Thoracic aorta (tissue), 2 donors: ENCODE results near the gene CELA3B. TPM values are rescaled to one million over a fixed set of nuclear protein-coding genes. Genes with fewer than 3 reads are reported as not detected.
A peak's percentile ranks its signal among the peaks of the same experiment; 100 is the strongest.

ENCODE experiments used
- ATAC-seq: fragments of 150-250 bp; one replicate; pipeline ENCODE4 v1.8.0; 2017; ENCODE audit warnings: low read depth; ENCODE audit not compliant: insufficient number of reproducible peaks, low FRiP score
- DNase-seq: peaks from one replicate; pipeline ENCODE4 v3.0.0-alpha.2; 2020; ENCODE audit warnings: low spot score
- H3K27ac ChIP-seq, 2 donors: fragments of 200-600 bp; sonication (generic); 1 replicate in 1 of 2; 2 replicates in 1 of 2; pipeline ENCODE4 v1.5.1; 2016; ENCODE audit warnings: mild to moderate bottlenecking in 2 of 2, moderate library complexity in 2 of 2
- H3K27me3 ChIP-seq: fragments of 200-600 bp; sonication (generic); replicated peaks from 2 replicates; pipeline ENCODE4 v1.6.0; 2016; ENCODE audit warnings: mild to moderate bottlenecking; ENCODE audit not compliant: insufficient read depth
- H3K36me3 ChIP-seq: fragments of 200-600 bp; sonication (generic); one replicate; pipeline ENCODE4 v1.5.1; 2016
- H3K4me1 ChIP-seq, 2 donors: fragments of 200-600 bp; sonication (generic); 1 replicate in 1 of 2; 2 replicates in 1 of 2; pipeline versions ENCODE4 v1.5.1 to v1.6.0; 2016; ENCODE audit warnings: low read depth in 2 of 2, mild to moderate bottlenecking in 1 of 2; ENCODE audit not compliant: control insufficient read depth in 1 of 2
- H3K4me3 ChIP-seq: fragments of 200-600 bp; sonication (generic); 2 replicates; pipeline ENCODE4 v1.5.1; 2016; ENCODE audit warnings: mild to moderate bottlenecking
- H3K9me3 ChIP-seq: fragments of 200-600 bp; sonication (generic); 2 replicates; pipeline ENCODE4 v1.5.1; 2016
- total RNA-seq, 2 donors: library from RNA; depleted of rRNA; stranded (reverse); fragments of >200 nt; gene quantifications; one replicate each; pipeline versions ENCODE4 v1.1.0 to v1.2.3, GENCODE V29; 2016
- TF ChIP-seq, protein P1 (sequence below): fragments of 200-600 bp; sonication (generic); IDR thresholded peaks from one replicate; pipeline ENCODE4 v1.5.1; 2019; ENCODE audit warnings: antibody characterized with exemption

Gene CELA3B
- total RNA-seq, 2 donors from 2014 or later = 2.0 TPM; not detected in 1

DNA sequence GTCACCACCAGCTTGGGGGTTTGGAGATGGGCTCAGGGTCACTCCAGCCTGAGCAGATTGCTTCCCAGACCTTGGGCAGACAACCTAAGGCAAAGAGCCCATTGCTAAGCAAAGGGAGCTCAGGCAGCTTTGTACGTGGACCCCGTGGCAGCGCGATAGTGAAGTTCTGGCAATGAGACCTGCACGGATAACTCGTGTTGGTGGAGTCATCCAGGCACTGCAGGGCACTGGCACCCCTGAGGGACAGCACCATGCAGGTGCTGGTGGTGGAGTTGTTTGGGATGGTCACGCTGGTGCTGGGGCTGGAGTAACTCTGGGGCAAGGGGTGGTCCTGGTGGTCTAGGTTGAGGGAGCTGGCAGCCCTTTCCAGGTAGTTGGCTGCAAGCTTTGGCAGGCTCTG is 26.1 kb upstream of the CELA3B start:
- Histone ChIP-seq H3K9me3 (no peaks in the 10 kb centered on the region), H3K27me3 (no peaks in the 10 kb centered on the region), H3K4me3 (no peak overlapping the region), H3K4me1 (peaks cover 0 to 4% of the 10 kb centered on the region in 2 donors), H3K36me3 (no peaks in the 10 kb centered on the region), H3K27ac (no peak overlapping the region)
- TF ChIP-seq, protein P1, sequence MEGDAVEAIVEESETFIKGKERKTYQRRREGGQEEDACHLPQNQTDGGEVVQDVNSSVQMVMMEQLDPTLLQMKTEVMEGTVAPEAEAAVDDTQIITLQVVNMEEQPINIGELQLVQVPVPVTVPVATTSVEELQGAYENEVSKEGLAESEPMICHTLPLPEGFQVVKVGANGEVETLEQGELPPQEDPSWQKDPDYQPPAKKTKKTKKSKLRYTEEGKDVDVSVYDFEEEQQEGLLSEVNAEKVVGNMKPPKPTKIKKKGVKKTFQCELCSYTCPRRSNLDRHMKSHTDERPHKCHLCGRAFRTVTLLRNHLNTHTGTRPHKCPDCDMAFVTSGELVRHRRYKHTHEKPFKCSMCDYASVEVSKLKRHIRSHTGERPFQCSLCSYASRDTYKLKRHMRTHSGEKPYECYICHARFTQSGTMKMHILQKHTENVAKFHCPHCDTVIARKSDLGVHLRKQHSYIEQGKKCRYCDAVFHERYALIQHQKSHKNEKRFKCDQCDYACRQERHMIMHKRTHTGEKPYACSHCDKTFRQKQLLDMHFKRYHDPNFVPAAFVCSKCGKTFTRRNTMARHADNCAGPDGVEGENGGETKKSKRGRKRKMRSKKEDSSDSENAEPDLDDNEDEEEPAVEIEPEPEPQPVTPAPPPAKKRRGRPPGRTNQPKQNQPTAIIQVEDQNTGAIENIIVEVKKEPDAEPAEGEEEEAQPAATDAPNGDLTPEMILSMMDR = no peak
- DNase-seq = no peak
- no peak for ATAC-seq

DNA sequence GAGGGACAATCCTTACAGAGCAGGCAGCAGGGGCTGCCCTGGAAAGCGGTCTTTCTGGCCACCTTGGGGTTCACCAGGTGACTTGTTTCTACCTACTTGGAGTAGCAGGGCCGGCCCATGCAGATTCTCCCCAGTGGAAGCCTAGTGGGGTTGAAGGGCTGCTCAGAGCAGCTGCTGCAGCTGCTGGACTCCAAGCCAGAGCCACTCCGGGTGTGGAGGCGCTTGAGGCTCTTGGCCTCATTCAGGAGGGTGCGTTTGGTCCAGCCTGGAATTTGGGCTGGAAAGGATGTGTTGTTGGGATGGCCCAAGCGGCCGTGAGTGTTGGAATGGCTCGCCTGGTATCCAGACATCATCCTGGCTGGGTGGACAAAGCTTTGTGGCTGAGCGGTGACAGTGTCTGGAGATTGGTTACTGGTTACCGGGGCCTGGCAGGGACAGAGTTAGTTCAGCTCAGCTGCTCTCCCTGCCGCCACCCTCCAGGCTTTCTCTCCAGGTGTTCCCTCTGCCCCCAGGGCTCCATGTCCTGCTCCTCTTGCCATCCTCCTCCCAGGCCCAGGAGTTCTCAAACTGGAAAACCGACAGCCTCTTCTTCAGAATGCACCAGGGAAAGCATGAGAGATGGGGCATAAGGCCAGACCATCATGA is 25.5 kb upstream of the CELA3B start:
- no peak overlapping the region for H3K4me3 ChIP-seq
- no peaks in the 10 kb centered on the region for H3K36me3 ChIP-seq
- no peaks in the 10 kb centered on the region for H3K27me3 ChIP-seq
- peaks cover 0 to 10% of the 10 kb centered on the region in 2 donors for H3K4me1 ChIP-seq
- TF ChIP-seq, protein P1 = no peak
- DNase-seq (no peak), ATAC-seq (no peak)
- no peak overlapping the region for H3K27ac ChIP-seq
- no peaks in the 10 kb centered on the region for H3K9me3 ChIP-seq

DNA sequence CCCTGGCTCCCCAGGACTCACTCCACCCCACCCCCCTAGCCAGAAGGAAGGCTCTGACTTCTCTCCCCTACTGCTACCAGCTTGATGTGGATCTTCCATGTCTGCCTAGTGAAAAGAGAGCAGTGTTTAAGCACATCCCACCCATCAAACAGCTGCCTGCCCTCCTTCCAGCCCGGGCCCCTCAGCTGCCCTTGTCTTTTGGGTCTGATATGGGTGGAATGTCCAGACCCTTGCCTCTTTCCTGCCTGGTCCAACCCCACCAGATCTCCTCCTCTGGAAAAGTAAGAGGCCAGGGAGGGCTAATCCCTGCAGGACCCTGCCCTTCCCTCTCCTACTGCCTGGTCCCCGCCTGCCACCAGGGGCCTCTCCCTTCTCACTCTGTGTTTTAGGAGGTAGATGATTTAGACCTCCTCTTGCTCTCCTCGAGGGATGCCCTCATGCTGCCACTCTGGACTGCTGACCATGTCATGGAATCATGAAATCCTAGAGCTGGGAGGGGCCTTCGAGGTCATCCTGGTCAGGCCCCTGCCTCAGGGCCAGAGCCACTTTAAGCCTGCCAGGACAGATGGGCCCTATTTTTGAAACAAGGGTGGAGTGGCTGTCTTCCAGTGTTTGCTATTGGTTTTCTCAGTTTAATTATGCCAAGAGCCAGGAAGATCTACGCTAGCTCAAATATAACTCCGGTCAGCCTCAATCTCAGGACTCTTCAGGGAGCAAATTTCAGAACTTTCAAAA is 23.9 kb upstream of the CELA3B start:
- Histone ChIP-seq H3K27ac (no peak overlapping the region), H3K36me3 (no peaks in the 10 kb centered on the region)

DNA sequence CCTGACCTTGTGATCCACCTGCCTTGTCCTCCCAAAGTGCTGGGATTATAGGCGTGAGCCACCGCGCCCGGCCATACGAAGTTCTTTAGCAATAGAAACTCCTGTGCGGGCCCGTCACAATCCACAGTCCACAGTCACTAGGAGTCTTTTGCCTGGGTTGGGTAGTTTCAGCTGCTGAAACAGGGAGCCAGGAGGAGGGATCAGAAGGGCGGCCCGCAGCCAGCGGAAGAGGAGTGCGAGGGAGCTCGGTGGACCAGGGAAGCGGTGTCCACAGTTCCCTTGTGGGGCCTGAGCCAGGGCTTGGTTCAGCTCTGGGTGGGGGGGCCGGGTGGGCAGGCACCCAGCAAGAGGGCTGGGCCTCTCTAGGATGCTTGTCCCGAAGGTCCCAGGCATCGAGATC is 21.8 kb upstream of the CELA3B start:
- no peak overlapping the region for H3K4me3 ChIP-seq
- H3K4me1 ChIP-seq = peaks cover 5 to 23% of the 10 kb centered on the region in 2 donors
- H3K9me3 ChIP-seq = no peaks in the 10 kb centered on the region
- no peak for DNase-seq
- peak overlapping the region in 1 of 2 donors; percentile 75 for H3K27ac ChIP-seq
- no peaks in the 10 kb centered on the region for H3K36me3 ChIP-seq
- no peaks in the 10 kb centered on the region for H3K27me3 ChIP-seq
- ATAC-seq = no peak
- TF ChIP-seq, protein P1 = no peak

More for the DNA sequence above, 23.9 kb upstream of the CELA3B start:
- Histone ChIP-seq H3K27me3 (no peaks in the 10 kb centered on the region), H3K4me3 (no peak overlapping the region), H3K4me1 (peaks cover 5 to 23% of the 10 kb centered on the region in 2 donors), H3K9me3 (no peaks in the 10 kb centered on the region)
- no peak for DNase-seq
- TF ChIP-seq, protein P1 = no peak
- no peak for ATAC-seq

DNA sequence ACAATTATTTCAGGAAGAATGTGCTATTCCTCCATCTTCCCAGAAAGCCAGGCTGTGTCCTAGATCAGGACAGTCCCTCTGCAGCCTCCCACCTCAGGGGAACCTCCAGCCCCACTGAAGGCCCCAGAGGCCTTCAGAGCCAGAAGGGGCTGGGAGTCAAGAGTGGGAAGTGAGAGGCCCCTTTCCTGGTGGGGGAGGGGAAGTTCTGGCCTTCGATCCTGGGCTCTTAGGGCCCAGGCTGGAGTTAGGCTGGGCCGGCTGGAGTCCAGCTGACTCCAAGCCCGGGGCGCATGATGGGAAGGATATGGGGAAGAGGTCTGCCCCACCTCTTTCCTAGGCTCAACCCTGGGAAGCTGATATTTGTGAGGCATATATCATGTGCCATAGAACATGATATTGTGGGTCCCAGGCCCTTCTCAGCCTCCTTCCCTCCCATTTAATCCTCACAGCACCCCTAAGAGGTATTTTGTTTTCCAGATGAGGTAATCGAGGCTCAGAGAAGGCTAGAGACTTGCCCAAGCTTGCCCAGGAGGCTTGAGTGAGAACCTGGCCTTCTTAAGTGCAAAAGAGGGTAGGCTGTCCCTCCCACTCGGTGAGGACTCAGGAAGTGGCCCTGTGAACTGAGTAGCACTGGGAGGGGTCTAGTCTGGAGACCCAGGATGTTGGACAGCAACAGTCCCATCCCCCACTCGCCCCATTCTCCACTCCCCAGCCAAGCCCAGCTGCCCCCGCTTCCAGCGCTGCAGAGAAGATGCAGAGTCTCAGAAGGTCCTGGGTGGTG is 21.1 kb upstream of the CELA3B start:
- TF ChIP-seq, protein P1 = no peak
- Histone ChIP-seq H3K4me1 (peaks cover 5 to 23% of the 10 kb centered on the region in 2 donors), H3K4me3 (no peak overlapping the region), H3K27ac (peak overlapping the region; percentile 72 to 75), H3K27me3 (no peaks in the 10 kb centered on the region), H3K36me3 (no peaks in the 10 kb centered on the region), H3K9me3 (no peaks in the 10 kb centered on the region)
- ATAC-seq (peak; percentile 17), DNase-seq (no peak)
